Astrocyte of the spinal cord (primary cell): ENCODE results near the gene USP33.

Experiments used
- DNase-seq: peaks from one replicate; pipeline ENCODE4 v3.0.0; 2011; ENCODE audit warnings: low read depth, low spot score
- H3K4me3 ChIP-seq: 2 replicates; pipeline ENCODE4 v1.5.1; 2011; ENCODE audit warnings: low read depth, mild to moderate bottlenecking, low read length, moderate library complexity
- CTCF ChIP-seq: IDR thresholded peaks from 2 replicates; pipeline ENCODE4 v1.5.1; 2012; ENCODE audit warnings: low read depth, mild to moderate bottlenecking, low read length, inconsistent platforms
- in situ Hi-C: cut with HindIII; loops from 2 replicates; pipeline ENCODE4 v1.10.0; 2017; ENCODE audit warnings: low sequenced_read_pairs

The USP33 gene

GRCh38 chr1:77672374-77672773 is 87.3 kb downstream of the USP33 start:
- in situ Hi-C loops, result no loop called here
- no peak for DNase-seq
- no peak overlapping the region for H3K4me3 ChIP-seq
- no peak for TF ChIP-seq CTCF

DNA sequence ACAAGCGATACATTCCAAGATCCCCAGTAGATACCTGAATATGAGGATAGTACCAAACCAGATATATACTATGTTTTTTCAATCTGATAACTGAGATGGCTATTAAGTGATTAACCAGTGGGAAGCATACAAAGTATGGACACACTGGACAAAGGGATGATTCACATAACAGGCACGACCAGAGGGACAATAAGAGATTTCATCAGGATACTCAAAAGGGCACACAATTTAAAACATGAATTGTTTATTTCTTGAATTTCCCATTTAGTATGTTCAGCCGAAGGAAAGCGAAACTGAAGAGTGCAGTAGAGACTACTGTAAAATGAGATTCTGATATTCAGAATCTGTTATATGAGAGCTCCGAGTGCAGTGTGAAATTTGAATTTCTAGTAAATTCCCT is 87.8 kb downstream of the USP33 start:
- in situ Hi-C loops, result no loop called here
- DNase-seq, result no peak
- no peak for TF ChIP-seq CTCF
- no peak overlapping the region for H3K4me3 ChIP-seq

GRCh38 chr1:77670330-77670729 is 89.3 kb downstream of the USP33 start:
- TF ChIP-seq CTCF, result no peak
- no peak for DNase-seq
- H3K4me3 ChIP-seq, result no peak overlapping the region
- in situ Hi-C loops, result no loop called here

- no peak for TF ChIP-seq CTCF
- H3K4me3 ChIP-seq, result no peak overlapping the region
- in situ Hi-C loops, result no loop called here
- no peak for DNase-seq
These were observed 90.7 kb downstream of the USP33 start for GRCh38 chr1:77668924-77669449.

- in situ Hi-C loops, result no loop called here
- DNase-seq, result no peak
- TF ChIP-seq CTCF, result no peak
- H3K4me3 ChIP-seq, result no peak overlapping the region
These were observed 94.6 kb downstream of the USP33 start for GRCh38 chr1:77664939-77665516.

DNA sequence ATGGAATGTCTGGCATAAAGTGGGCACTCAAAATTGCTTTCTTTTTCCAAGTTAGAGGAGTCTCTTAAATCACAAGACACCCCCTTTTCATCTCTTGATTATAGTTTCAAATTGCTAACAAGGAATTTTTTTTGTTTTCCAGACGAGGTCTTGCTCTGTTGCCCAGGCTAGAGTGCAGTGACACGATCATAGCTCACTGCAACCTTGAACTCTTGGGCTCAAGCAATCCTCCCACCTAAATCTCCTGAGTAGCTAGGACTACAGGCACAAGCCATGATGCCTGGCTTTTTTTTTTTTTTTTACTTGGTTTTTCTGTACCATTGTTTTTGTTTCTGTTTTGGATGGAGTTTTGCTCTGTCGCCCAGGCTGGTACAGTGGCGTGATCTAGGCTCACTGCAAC is 98.0 kb downstream of the USP33 start:
- in situ Hi-C loops, result no loop called here
- DNase-seq, result no peak
- H3K4me3 ChIP-seq, result no peak overlapping the region
- TF ChIP-seq CTCF, result no peak
